Kidney glomerular epithelial cell (primary cell): ENCODE results near the gene ERN1.
A peak's percentile ranks its signal among the peaks of the same experiment; 100 is the strongest.
"Not testable (repeated sequence)": the region's sequence is repeated elsewhere in the genome, so short reads cannot be mapped to it uniquely, and the experiment has no call there.

ENCODE experiments used
- DNase-seq: peaks from one replicate; lab custom pipeline; 2025; lab: John Stamatoyannopoulos, UW

ERN1 gene

DNA sequence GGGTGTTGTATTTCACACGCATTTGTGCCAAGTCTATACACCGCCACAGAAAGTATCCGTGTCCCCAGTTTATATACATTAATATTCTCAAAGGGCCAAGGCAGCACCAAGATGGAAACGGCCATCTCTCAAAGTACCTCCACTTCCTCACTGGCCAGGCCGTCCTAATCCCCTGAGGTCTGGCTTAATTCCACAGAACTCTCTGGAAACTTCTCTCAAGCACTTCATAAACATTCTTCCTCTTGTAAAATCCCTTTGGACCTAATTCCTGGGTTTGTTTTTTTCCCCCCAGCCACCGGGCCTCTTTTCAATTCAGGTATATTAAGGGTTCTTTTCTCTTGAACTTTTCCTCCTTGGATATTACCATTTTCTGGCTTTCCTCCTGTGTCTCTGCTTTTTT is 5.1 kb upstream of the ERN1 start:
- DNase-seq = no peak

DNA sequence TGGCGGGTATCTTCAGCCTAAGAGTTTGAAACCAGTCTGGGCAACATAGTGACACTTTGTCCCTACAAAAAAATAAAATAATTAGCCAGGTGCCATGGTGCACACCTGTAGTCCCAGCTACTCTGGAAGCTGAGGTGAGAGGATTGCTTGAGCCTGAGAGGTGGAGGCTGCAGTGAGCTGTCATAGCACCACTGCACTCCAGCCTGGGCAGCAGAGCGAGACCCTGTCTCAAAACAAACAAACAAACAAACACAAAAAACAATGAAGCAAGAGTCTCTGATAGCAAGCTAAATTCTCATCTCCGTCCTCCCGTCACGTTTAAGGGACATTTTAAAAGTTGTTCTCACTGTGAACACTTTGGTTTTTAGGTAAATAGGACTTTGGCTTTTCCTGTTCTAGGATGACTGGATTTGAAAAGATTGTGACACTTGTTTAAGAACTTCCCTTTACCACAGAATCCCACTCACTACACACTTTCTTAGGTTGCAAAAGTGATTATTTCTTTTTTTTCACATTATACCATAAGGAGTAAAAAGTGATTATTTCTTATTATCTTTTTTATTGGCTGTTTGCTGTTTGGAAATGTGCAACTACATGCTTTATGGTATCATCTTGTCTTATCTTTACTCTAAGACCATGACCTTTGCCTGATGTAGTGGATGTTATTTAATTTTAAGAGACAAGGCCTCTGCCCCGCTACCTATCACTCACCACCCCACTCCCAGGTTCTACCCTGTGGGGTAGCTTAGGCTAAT is 4.4 kb upstream of the ERN1 start:
- no peak for DNase-seq

GRCh38 chr17:64133546-64134215 is 3.7 kb upstream of the ERN1 start:
- peak; percentile 77 for DNase-seq

GRCh38 chr17:64131606-64132270 is 1.8 kb upstream of the ERN1 start:
- DNase-seq = no peak

- DNase-seq = no peak
Observed at GRCh38 chr17:64130559-64131001, 636 bp upstream of the ERN1 start.

DNA sequence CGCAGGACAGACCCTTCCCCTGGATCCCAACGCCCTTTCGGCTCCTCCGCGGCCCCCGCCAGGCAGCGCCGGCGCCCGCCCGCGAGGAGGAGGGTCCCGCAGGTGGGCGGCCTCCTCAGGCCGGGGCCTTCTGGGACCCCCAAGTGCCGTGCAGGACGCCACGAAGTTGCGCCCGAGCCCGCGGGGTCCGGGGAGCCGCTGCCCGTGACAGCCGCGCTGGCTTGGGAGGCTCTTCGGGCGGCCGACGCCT is 504 bp downstream of the ERN1 start:
- DNase-seq = no peak

- no peak for DNase-seq
Observed at GRCh38 chr17:64128787-64129514, 993 bp downstream of the ERN1 start.

DNA sequence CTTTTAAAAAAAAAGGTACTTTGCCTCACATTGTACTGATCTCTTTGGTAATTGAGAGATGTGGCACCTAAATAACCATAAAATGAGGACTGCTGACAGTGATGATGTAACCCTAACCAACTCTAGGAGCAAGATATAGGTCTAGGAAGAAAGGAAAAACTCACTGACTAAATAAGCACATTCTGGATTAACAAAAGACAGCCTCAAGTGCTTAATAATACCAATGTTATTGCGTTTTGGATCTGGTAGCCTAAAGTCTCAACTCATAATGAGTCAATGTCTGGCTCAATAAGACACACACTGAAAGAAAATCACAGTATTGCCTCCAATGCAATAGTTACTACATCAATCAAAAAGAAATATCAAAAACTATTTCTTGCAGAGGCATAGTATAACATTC is 3.0 kb downstream of the ERN1 start:
- no peak for DNase-seq

DNA sequence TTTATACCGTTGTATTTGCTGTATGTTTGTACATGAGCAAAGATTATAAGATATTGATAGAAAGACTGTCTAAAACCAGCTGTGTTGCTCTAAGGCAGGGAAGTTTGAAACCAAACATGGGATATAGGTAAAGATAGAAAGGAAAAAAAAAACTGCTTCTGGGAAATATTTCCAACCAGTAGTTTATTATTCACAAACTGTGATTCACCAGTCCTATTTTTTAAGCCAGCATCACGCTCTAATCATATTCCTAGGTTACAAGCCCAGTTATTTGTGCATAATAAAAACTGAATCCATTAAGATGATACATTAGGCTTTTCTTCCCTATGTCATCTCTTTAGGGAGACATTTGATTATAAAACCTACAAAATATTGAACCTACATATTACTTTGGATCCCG is 4.0 kb downstream of the ERN1 start:
- no peak for DNase-seq

- DNase-seq = no peak
Observed at GRCh38 chr17:64124609-64125008, 5.3 kb downstream of the ERN1 start.

DNA sequence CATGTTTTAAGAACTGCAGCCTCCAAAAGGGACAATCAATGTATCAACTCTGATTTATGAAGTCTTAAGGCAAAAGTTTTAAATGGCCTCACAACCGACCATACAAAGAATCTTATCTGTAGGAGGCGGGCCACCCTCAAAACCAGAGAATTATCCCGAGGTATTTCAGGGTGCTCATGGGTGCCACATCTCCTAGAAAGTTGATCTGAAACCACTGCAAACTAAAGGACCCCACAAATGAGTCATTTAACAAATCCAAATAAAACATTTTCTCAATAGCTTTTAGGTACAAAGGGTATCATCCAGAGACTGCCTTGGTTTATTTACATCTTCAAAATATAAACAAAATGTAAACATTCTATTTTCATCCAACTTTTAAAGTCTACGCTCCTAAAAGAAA is 6.8 kb downstream of the ERN1 start:
- DNase-seq = no peak

DNA sequence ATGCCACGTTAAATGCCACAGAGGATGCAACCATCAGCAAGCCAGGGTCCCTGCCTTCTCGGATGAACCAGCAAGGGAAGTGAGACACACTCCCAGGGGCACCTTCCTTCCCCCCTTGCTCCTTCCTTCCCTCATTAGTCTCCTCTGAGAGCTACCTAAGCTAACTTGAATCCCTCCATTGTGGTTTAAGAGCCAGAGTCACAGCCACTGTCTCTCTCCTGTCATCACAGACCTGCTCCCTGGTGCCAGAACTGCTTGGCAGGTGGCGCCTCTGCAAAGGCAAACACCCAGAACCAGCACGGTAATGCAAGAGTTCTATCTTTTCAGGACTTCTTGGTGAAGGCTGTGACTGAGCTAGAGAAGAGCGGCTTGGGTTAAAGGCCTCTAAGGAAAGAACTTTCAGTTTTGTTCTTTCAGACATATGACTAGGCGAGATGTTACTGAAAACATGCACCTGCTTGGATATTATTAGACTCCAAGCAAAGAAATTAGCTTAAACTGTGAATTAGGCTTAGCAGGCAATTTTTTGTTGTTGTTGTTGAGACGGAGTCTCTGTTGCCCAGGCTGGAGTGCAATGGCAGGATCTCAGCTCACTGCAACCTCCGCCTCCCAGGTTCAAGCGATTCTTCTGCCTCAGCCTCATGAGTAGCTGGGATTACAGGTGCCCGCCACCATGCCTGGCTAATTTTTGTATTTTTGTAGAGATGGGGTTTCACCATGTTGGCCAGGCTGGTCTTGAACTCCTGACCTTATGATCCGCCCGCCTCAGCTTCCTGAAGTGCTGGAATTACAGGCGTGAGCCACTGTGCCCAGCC is 8.8 kb downstream of the ERN1 start:
- not testable (repeated sequence) for DNase-seq

DNA sequence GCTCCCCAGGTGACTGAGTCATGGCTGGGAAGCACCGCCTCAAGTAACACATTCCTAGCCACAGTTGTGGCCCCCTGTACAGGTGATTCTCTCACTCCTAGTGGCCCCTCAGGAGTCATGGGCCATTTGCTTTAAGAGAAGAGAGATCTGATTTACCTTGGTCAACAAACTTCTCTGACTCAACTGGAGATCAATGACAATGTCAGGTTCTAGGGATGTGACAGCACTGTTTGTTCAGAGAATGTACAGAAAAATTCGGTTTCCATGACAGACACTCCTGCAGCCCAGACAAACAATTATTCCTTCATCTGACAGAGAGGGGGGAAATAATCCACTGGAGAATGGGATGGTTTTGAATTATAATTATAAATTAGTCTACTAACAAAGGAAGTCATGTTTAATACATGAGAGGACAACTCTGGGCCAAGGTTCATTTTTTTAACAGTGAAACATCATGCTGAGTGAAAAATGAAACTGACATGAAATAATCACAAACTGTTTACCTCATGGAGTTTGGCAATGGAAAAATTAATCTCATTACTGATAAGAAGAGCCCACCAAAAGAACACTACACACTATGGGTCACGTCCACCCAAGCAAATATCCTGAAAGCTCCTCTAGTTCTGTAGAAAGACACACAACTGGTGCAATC is 9.7 kb downstream of the ERN1 start:
- no peak for DNase-seq

- no peak for DNase-seq
Observed at GRCh38 chr17:64117981-64118979, 11.7 kb downstream of the ERN1 start.

- DNase-seq = no peak
Observed at GRCh38 chr17:64115822-64116534, 14.0 kb downstream of the ERN1 start.

DNA sequence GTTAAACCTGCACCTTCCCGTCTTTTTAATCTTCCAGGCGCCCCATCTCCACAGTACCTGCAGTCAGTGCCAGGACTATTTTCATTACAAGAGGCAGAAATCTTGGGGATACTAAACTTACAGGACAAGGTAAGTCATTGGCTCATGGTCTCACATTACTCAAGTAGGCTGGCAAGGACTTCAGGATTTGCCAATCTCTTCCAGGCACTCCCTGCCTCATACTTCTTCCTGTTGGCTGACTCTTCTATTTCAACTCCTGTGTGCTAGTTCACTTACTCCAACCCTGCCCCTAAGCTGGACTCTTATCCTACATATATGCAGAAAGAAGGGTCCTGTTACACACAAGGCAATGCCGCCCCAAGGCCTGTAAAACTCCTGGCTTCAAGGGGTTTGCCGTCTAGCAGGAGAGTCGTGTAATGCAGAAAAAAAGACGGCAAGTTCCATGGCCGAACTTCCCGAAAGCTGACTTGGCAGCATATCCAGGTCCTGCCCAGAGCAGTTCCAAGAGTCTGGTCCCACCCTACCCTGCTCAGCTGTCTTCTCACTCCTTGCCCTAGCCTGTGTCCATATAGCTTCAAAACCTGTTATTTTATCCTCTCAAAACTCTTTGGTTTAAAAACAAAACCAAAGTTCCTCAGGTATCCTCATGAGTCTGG is 14.8 kb downstream of the ERN1 start:
- DNase-seq = no peak

GRCh38 chr17:64113006-64113405 is 16.9 kb downstream of the ERN1 start:
- no peak for DNase-seq

DNA sequence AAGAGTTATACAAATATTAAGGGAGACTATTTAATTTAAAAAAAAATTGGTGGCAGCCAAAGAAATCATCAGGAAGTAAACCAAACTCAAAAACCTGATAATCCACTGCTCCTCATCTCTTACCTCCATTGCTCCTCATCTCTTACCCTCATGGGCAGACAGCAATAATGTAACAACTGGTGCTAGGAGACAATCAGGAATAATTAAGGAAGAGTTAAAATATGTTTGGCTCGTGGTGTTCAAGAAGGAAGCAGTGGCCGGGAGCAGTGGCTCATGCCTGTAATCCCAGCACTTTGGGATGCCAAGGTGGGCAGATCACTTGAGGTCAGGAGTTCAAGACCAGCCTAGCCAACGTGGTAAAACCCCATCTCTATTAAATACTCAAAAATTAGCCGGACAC is 18.1 kb downstream of the ERN1 start:
- DNase-seq = no peak
